ENCODE results near the gene TBC1D7.

The TBC1D7 gene

GRCh38 chr6:13273202-13273930, 55.0 kb downstream of the TBC1D7 start:
- no peaks in the 10 kb centered on the region for H4K20me1 ChIP-seq (ENCODE audit: control insufficient read depth, insufficient read depth, low read depth, low read length)
- peaks cover 1% of the 10 kb centered on the region for H3K36me3 ChIP-seq (ENCODE audit: control insufficient read depth, low read length)
- peaks cover 68% of the 10 kb centered on the region for H3K4me1 ChIP-seq (ENCODE audit: control insufficient read depth, low read length)
- H3K4me3 ChIP-seq (ENCODE audit: low read length), result peak overlapping the region; percentile 81
- H3K27ac ChIP-seq (ENCODE audit: low read depth, low read length), result peak overlapping the region; percentile 36
- no peaks in the 10 kb centered on the region for H3K9me2 ChIP-seq (replicated peaks; ENCODE audit: control insufficient read depth, low read length)
- TF ChIP-seq, protein P1, sequence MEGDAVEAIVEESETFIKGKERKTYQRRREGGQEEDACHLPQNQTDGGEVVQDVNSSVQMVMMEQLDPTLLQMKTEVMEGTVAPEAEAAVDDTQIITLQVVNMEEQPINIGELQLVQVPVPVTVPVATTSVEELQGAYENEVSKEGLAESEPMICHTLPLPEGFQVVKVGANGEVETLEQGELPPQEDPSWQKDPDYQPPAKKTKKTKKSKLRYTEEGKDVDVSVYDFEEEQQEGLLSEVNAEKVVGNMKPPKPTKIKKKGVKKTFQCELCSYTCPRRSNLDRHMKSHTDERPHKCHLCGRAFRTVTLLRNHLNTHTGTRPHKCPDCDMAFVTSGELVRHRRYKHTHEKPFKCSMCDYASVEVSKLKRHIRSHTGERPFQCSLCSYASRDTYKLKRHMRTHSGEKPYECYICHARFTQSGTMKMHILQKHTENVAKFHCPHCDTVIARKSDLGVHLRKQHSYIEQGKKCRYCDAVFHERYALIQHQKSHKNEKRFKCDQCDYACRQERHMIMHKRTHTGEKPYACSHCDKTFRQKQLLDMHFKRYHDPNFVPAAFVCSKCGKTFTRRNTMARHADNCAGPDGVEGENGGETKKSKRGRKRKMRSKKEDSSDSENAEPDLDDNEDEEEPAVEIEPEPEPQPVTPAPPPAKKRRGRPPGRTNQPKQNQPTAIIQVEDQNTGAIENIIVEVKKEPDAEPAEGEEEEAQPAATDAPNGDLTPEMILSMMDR (IDR thresholded peaks at IDR 0.05; ENCODE audit: low read depth, low read length, poor library complexity, severe bottlenecking), result no peak
- TF ChIP-seq EZH2phosphoT487 (IDR thresholded peaks at IDR 0.05; ENCODE audit: borderline replicate concordance, low read length), result no peak
- H3K79me2 ChIP-seq (ENCODE audit: control insufficient read depth, low read length), result peaks cover 33% of the 10 kb centered on the region
- H3K27me3 ChIP-seq (ENCODE audit: control insufficient read depth, low read length), result no peaks in the 10 kb centered on the region
- H3F3A ChIP-seq (ENCODE audit: control insufficient read depth, insufficient read depth), result no peaks in the 10 kb centered on the region
- H3K9me3 ChIP-seq (ENCODE audit: control insufficient read depth, insufficient read depth, low read length), result no peaks in the 10 kb centered on the region
- peak overlapping the region; percentile 82 for H3K4me2 ChIP-seq (ENCODE audit: low read length)

DNA sequence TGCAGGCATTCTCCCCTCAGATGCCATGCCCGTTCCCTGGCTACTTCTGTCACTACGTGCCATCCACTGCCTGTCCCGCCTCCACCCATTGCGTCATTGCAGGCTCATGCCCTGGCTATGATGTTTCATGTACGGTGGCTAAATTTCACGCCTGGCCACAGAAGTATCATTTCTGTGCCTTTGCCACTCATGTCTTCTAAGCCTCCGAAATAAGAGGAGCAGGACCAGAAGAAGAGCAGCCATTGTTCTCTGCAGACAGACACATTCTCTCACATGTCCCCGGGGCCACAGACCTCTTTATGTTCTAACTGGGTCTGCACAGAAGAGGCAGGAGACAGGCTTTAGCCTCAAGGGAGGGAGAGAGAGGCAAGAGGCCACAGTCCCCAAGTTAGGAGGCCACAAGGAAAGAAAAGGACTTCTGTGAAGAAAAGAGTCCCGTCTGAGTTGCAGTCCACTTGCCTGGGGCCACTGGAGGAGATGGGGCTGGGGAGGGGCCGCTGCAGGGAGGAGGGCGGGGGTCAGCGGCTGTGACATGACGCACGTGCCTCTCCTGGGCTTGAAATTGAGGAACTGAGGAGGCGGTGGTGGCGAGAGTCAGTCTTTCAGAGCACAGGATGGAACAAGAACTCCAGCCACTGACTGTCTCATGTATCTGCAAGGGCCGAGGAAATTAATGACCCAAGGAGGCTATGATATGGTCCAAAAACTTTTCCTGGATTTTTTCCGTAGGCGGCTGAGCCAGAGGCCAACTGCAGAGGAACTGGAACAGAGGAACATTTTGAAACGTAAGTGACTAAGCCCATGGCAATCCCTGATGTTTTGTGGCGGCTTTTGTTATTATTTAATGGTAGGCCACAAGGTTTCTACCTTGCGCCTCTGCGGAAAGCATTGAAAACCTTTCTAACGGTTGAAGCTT, 55.9 kb downstream of the TBC1D7 start:
- H3K4me3 ChIP-seq (ENCODE audit: low read length), result peak overlapping the region; percentile 81
- no peaks in the 10 kb centered on the region for H3F3A ChIP-seq (ENCODE audit: control insufficient read depth, insufficient read depth)
- TF ChIP-seq, protein P1 (IDR thresholded peaks at IDR 0.05; ENCODE audit: low read depth, low read length, poor library complexity, severe bottlenecking), result peak; percentile 11
- no peak for TF ChIP-seq EZH2phosphoT487 (IDR thresholded peaks at IDR 0.05; ENCODE audit: borderline replicate concordance, low read length)
- H3K4me1 ChIP-seq (ENCODE audit: control insufficient read depth, low read length), result peaks cover 63% of the 10 kb centered on the region
- no peaks in the 10 kb centered on the region for H3K9me2 ChIP-seq (replicated peaks; ENCODE audit: control insufficient read depth, low read length)
- H3K36me3 ChIP-seq (ENCODE audit: control insufficient read depth, low read length), result no peaks in the 10 kb centered on the region
- no peaks in the 10 kb centered on the region for H4K20me1 ChIP-seq (ENCODE audit: control insufficient read depth, insufficient read depth, low read depth, low read length)
- H3K79me2 ChIP-seq (ENCODE audit: control insufficient read depth, low read length), result peaks cover 33% of the 10 kb centered on the region
- no peaks in the 10 kb centered on the region for H3K27me3 ChIP-seq (ENCODE audit: control insufficient read depth, low read length)
- H3K9me3 ChIP-seq (ENCODE audit: control insufficient read depth, insufficient read depth, low read length), result no peaks in the 10 kb centered on the region
- H3K4me2 ChIP-seq (ENCODE audit: low read length), result peak overlapping the region; percentile 82
- peak overlapping the region; percentile 36 for H3K27ac ChIP-seq (ENCODE audit: low read depth, low read length)

GRCh38 chr6:13268913-13269518, 59.3 kb downstream of the TBC1D7 start:
- H4K20me1 ChIP-seq (ENCODE audit: control insufficient read depth, insufficient read depth, low read depth, low read length), result no peaks in the 10 kb centered on the region
- TF ChIP-seq, protein P1 (IDR thresholded peaks at IDR 0.05; ENCODE audit: low read depth, low read length, poor library complexity, severe bottlenecking), result no peak
- TF ChIP-seq EZH2phosphoT487 (IDR thresholded peaks at IDR 0.05; ENCODE audit: borderline replicate concordance, low read length), result no peak
- H3K27me3 ChIP-seq (ENCODE audit: control insufficient read depth, low read length), result no peaks in the 10 kb centered on the region
- no peaks in the 10 kb centered on the region for H3K9me2 ChIP-seq (replicated peaks; ENCODE audit: control insufficient read depth, low read length)
- H3K4me2 ChIP-seq (ENCODE audit: low read length), result no peak overlapping the region
- H3K4me3 ChIP-seq (ENCODE audit: low read length), result no peak overlapping the region
- H3K9me3 ChIP-seq (ENCODE audit: control insufficient read depth, insufficient read depth, low read length), result no peaks in the 10 kb centered on the region
- H3K4me1 ChIP-seq (ENCODE audit: control insufficient read depth, low read length), result peaks cover 42% of the 10 kb centered on the region
- H3F3A ChIP-seq (ENCODE audit: control insufficient read depth, insufficient read depth), result no peaks in the 10 kb centered on the region
- no peak overlapping the region for H3K27ac ChIP-seq (ENCODE audit: low read depth, low read length)
- H3K79me2 ChIP-seq (ENCODE audit: control insufficient read depth, low read length), result peaks cover 13% of the 10 kb centered on the region
- H3K36me3 ChIP-seq (ENCODE audit: control insufficient read depth, low read length), result no peaks in the 10 kb centered on the region

All from DOHH2 (cell line).